Gastrocnemius medialis (tissue), 4 donors: ENCODE measurements around the gene UBE4B. TPM values are rescaled to one million over a fixed set of nuclear protein-coding genes. Genes with fewer than 3 reads are reported as not detected.

Experiments used
- ATAC-seq, 2 donors: fragments of 150-250 bp; one replicate each; pipeline ENCODE4 v1.9.1; 2016
- DNase-seq, 2 donors: peaks; one replicate each; pipeline ENCODE4 v3.0.0-alpha.2; 2019
- H3K27ac ChIP-seq, 4 donors: fragments of 200-600 bp; sonication (generic); 1 replicate in 1 of 4; 2 replicates in 3 of 4; pipeline ENCODE4 v1.5.1; 2016 to 2018; ENCODE audit warnings: mild to moderate bottlenecking in 2 of 4, moderate library complexity in 1 of 4
- H3K27me3 ChIP-seq, 3 donors: fragments of 200-600 bp; sonication (generic) in 2 of 3; 1 replicate in 1 of 3; 2 replicates in 2 of 3; pipeline versions ENCODE4 v1.5.1 to v1.6.0; 2016 to 2019; ENCODE audit warnings: mild to moderate bottlenecking in 1 of 3, moderate library complexity in 1 of 3
- H3K36me3 ChIP-seq, 2 donors: fragments of 200-600 bp; sonication (generic) in 1 of 2; one replicate each; pipeline ENCODE4 v1.5.1; 2017 to 2018
- H3K4me1 ChIP-seq, 2 donors: fragments of 200-600 bp; sonication (generic) in 1 of 2; one replicate each; pipeline ENCODE4 v1.5.1; 2016 to 2017; ENCODE audit warnings: mild to moderate bottlenecking in 2 of 2
- H3K4me3 ChIP-seq, 4 donors: fragments of 200-600 bp; sonication (generic) in 3 of 4; 1 replicate in 1 of 4; 2 replicates in 3 of 4; pipeline ENCODE4 v1.5.1; 2016 to 2019; ENCODE audit warnings: mild to moderate bottlenecking in 2 of 4
- H3K9me3 ChIP-seq, 3 donors: fragments of 200-600 bp; sonication (generic) in 2 of 3; 1 replicate in 1 of 3; 2 replicates in 2 of 3; pipeline ENCODE4 v1.5.1; 2016 to 2019
- CTCF ChIP-seq, 5 experiments: fragments of 450-650 bp in 3 of 5; fragments of 200-600 bp in 2 of 5; sonication (generic) in 2 of 5; IDR thresholded peaks in 4 of 5; conservative IDR thresholded peaks in 1 of 5; 1 replicate in 4 of 5; 2 replicates in 1 of 5; pipeline ENCODE4 v1.5.1; 2016 to 2019; ENCODE audit warnings: antibody characterized with exemption in 5 of 5, mild to moderate bottlenecking in 3 of 5, moderate library complexity in 3 of 5
- POLR2A ChIP-seq, 2 donors: fragments of 450-650 bp; IDR thresholded peaks; one replicate each; pipeline ENCODE4 v1.6.1; 2017; ENCODE audit warnings: antibody characterized with exemption in 2 of 2, mild to moderate bottlenecking in 2 of 2, moderate library complexity in 2 of 2
- in situ Hi-C, 4 donors: fragments of 200-750 bp; cut with MboI; loops; one replicate each; pipeline versions ENCODE4 v1.15.0 to v1.8.0; 2017; ENCODE audit warnings: low sequenced_read_pairs in 4 of 4
- intact Hi-C: fragments of 100-400 bp; cut with DNase I; formaldehyde crosslinking; loops from one replicate; pipeline ENCODE4 v1.15.1; 2023; ENCODE audit warnings: low total_unique reads
- total RNA-seq, 4 donors: library from RNA; depleted of rRNA; stranded (reverse); fragments of >200 nt; gene quantifications; one replicate each; pipeline versions ENCODE4 v1.1.0 to v1.2.3, GENCODE V29; 2016

Gene UBE4B
- total RNA-seq, 4 donors from 2014 or later: 42.6 to 143 (median 98.2) TPM

GRCh38 chr1:10155087-10155712 lies 122.4 kb downstream of the UBE4B start:
- peak; percentile 83 to 88 for ATAC-seq
- DNase-seq: peak; percentile 7 to 36
- intact Hi-C loops: no loop called here
- no peaks in the 10 kb centered on the region for H3K27me3 ChIP-seq
- H3K4me3 ChIP-seq: no peak overlapping the region
- peaks cover 3 to 13% of the 10 kb centered on the region in 2 donors for H3K36me3 ChIP-seq
- peaks cover 18 to 38% of the 10 kb centered on the region in 2 donors for H3K4me1 ChIP-seq
- H3K9me3 ChIP-seq: no peaks in the 10 kb centered on the region
- TF ChIP-seq POLR2A (IDR thresholded peaks at IDR 0.05): no peak
- TF ChIP-seq CTCF (IDR thresholded peaks at IDR 0.05 in 4 of 5, conservative IDR thresholded peaks at IDR 0.05 in 1 of 5): no peak
- in situ Hi-C loops: no loop called here
- peak overlapping the region; percentile 77 to 90 (median 86) for H3K27ac ChIP-seq

- peaks cover 3 to 26% of the 10 kb centered on the region in 2 donors for H3K36me3 ChIP-seq
- DNase-seq (no peak), ATAC-seq (no peak)
- peak overlapping the region; percentile 79 to 84 (median 83) for H3K27ac ChIP-seq
- in situ Hi-C loops (no loop called here), intact Hi-C loops (loop anchor here (5.0 kb wide), 1 partner anchor 802 kb away; no protein-coding TSS in a partner anchor)
- no peaks in the 10 kb centered on the region for H3K27me3 ChIP-seq
- H3K4me1 ChIP-seq: peaks cover 24 to 33% of the 10 kb centered on the region in 2 donors
- no peak overlapping the region for H3K4me3 ChIP-seq
- no peak for TF ChIP-seq POLR2A (IDR thresholded peaks at IDR 0.05)
- no peak for TF ChIP-seq CTCF (IDR thresholded peaks at IDR 0.05 in 4 of 5, conservative IDR thresholded peaks at IDR 0.05 in 1 of 5)
- H3K9me3 ChIP-seq: no peaks in the 10 kb centered on the region
Observed at GRCh38 chr1:10160173-10160572, 127.4 kb downstream of the UBE4B start.

GRCh38 chr1:10160907-10161490 lies 128.2 kb downstream of the UBE4B start:
- Histone ChIP-seq H3K27me3 (no peaks in the 10 kb centered on the region), H3K27ac (peak overlapping the region; percentile 79 to 84 (median 83)), H3K36me3 (peaks cover 3 to 35% of the 10 kb centered on the region in 2 donors), H3K4me3 (no peak overlapping the region), H3K9me3 (no peaks in the 10 kb centered on the region), H3K4me1 (peaks cover 17 to 26% of the 10 kb centered on the region in 2 donors)
- DNase-seq (no peak), ATAC-seq (peak; percentile 32 to 39)
- TF ChIP-seq POLR2A (IDR thresholded peaks at IDR 0.05) (no peak), CTCF (IDR thresholded peaks at IDR 0.05 in 4 of 5, conservative IDR thresholded peaks at IDR 0.05 in 1 of 5) (no peak)
- intact Hi-C loops: loop anchor here (5.0 kb wide), 1 partner anchor 801 kb away; no protein-coding TSS in a partner anchor
- in situ Hi-C loops: no loop called here

GRCh38 chr1:10161541-10162290 lies 129.0 kb downstream of the UBE4B start:
- intact Hi-C loops: loop anchor here (5.0 kb wide), 1 partner anchor 801 kb away; no protein-coding TSS in a partner anchor
- in situ Hi-C loops: no loop called here
- H3K4me3 ChIP-seq: no peak overlapping the region
- TF ChIP-seq POLR2A (IDR thresholded peaks at IDR 0.05): peak in 1 of 2 donors; percentile 28
- no peak for TF ChIP-seq CTCF (IDR thresholded peaks at IDR 0.05 in 4 of 5, conservative IDR thresholded peaks at IDR 0.05 in 1 of 5)
- peaks cover 17 to 26% of the 10 kb centered on the region in 2 donors for H3K4me1 ChIP-seq
- H3K27me3 ChIP-seq: no peaks in the 10 kb centered on the region
- H3K36me3 ChIP-seq: peaks cover 3 to 42% of the 10 kb centered on the region in 2 donors
- DNase-seq (peak; percentile 76 to 88), ATAC-seq (peak; percentile 97 to 99)
- H3K27ac ChIP-seq: peak overlapping the region; percentile 79 to 84 (median 83)
- H3K9me3 ChIP-seq: no peaks in the 10 kb centered on the region
